ENCODE measurements around the gene AIPL1. TPM values are rescaled to one million over a fixed set of nuclear protein-coding genes. Genes with fewer than 3 reads are reported as not detected.

Gene AIPL1
- not detected in 2 replicates for polyA plus RNA-seq

DNA sequence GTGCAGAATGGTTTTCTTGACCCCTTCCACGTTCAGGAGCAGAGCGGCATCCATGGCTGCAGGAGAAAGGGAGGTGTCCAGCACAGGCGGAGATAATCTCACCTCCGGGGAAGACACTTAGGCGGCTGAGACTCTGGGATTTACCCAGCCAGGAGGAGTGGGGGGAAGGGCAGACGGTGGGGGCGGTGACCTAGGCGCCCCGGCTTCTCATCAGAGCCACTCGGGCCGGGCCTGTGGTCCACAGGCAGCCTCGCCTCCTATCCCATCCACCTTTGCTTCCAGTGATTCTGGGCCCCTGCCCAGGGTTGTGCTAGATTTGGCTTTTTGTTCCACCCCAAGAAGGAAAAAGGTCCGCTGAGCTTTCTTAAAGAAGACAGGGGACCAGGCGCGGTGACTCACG lies at the start of gene AIPL1:
AIPL1 (minus strand) TSS at position 71 of the 400 bp plus-strand sequence; CDS start at position 54, 17 bp downstream.

GRCh38 chr17:6443692-6444570 lies 9.0 kb upstream of the AIPL1 start, which contains the start of gene PIMREG:
Gene PIMREG (plus strand): TSS chr17:6444455. CDS start chr17:6445111, 656 bp downstream.

Other genes with a start within 250 kb of the AIPL1 start
- gene PIMREG, start 9.3 kb upstream of the AIPL1 start, polyA plus RNA-seq: 1.8 and 5.1 TPM in 2 replicates
- gene PITPNM3, start 121.4 kb upstream of the AIPL1 start, polyA plus RNA-seq: 2.5 and 6.4 TPM in 2 replicates
- gene KIAA0753, start 205.6 kb upstream of the AIPL1 start, polyA plus RNA-seq: 6.8 and 11.4 TPM in 2 replicates
- 445 and 510 TPM in 2 replicates for gene TXNDC17, start 205.9 kb upstream of the AIPL1 start, polyA plus RNA-seq
- gene MED31, start 216.5 kb upstream of the AIPL1 start, polyA plus RNA-seq: 103 and 153 TPM in 2 replicates
- 3.1 and 6.5 TPM in 2 replicates for gene C17orf100, start 216.6 kb upstream of the AIPL1 start, polyA plus RNA-seq